Fibroblast of villous mesenchyme (primary cell): ENCODE measurements around the gene AFAP1. TPM values are rescaled to one million over a fixed set of nuclear protein-coding genes. Genes with fewer than 3 reads are reported as not detected.

Experiments used
- DNase-seq: peaks from one replicate; pipeline ENCODE4 v3.0.0-alpha.2; 2010; ENCODE audit warnings: low read depth
- H3K4me3 ChIP-seq: 2 replicates; pipeline ENCODE4 v1.5.1; 2011; ENCODE audit warnings: low read depth, mild to moderate bottlenecking, low read length
- CTCF ChIP-seq: IDR thresholded peaks from 2 replicates; pipeline ENCODE4 v1.5.1; 2012; ENCODE audit warnings: low read depth, mild to moderate bottlenecking, low read length; ENCODE audit not compliant: insufficient read depth
- total RNA-seq: library from RNA; depleted of rRNA; stranded (reverse); fragments of >200 nt; gene quantifications from 2 replicates; pipeline ENCODE4 v1.2.3, GENCODE V29; 2012

AFAP1 gene
- total RNA-seq, 1 donor: 133 TPM

DNA sequence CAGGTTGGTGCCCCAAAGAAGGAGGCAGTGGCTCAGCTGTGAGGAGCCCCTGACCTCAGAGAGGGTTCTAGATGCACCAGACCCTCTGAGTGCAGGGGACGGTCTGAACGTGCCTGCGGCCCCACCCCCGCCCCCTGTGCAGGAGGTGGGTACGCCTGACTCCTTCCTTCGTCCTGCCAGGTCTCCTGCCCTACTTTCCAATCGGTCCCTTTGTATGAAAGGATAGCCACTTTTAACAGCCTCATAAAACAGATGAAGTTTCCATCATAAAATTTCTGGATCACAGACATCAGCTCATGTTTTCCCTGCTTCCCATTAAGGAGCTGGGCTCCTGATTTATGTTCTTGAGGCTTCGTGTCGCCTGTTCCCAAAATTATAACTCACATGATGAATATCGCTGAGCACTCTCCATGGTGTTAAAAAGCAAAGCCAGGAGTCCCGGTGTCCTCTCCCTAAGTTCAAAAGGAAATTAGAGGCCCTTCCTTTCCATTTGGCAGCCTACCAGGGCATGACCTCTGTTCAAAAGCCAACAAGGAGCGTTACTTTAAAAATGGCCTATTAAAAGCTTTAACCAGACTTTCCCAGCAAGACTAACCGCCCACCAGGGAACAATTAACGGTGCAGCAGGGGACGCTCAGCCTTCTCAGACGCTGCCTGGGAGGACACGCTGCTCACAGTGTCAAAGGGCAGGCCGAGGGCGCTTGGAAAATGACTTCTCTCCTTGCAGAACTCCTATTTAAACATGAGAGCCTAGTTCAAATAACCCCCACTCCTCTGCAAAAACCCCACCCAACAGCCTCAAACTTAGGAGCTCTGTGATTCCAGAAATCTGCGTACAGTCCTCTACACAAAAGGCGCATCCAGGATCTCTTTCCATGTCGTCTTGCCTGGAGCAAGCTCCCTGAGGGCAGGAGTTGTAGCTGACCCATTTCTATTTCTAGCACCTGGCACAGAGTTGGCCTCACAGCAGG lies 181.9 kb downstream of the AFAP1 start:
- no peak for TF ChIP-seq CTCF
- peak; percentile 36 for DNase-seq
- H3K4me3 ChIP-seq: no peak overlapping the region

DNA sequence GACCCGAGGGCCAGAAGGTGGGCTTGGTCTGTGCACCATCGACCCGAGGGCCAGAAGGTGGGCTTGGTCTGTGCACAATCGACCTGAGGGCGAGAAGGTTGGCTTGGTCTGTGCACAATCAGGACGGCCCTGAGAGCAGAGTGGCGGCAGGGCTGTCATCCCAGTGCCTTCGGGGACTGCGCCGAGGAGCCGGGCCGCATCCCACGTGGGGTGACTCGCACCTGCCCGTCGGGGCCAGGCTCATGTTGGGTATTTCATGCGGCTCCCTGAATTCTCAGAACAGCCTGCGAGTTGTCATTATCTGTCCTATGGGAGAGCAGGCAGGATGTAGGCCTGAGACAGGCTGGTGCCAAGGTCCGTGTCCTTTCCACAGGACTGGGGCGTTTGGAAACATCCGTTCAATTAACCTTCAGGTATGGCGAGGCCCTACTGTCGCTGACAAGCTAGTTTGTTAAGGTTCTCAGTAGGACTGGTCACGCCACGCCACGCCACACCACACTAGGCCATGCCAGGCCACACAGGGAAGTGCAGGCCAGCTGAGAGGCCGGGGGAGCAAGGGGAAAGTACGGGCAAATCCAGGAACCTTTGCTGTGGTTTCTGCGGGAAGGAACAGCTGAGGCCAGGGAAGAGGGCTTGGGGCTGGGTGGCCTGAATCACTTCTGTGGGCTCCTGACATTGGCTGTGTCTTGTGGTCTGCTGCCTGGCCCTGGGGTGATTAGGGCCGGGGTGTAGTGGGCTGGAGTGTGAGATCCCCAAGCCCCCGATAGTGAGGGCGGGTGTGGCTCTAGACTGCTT lies 182.9 kb downstream of the AFAP1 start:
- TF ChIP-seq CTCF: no peak
- no peak for DNase-seq
- H3K4me3 ChIP-seq: no peak overlapping the region

DNA sequence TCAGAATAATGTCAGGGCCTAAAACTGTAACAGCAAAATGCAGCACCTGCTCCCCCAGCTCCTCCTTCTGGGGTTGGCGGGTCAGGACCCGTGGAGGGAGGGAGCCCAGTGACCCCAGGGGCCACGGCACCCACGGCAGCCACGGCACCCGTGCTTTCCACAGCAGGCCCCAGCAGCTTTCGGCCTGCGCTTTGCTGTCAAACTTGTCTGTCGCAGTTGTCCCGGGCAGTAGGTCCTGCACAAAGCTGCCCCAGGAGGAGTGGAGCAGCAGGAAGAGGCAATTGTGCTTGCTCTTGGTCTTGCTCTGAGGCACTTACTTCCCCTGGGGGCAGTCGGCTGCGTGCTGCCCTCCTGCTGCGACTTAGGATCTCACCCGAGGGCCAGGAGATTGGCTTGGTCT lies 183.6 kb downstream of the AFAP1 start:
- DNase-seq: no peak
- H3K4me3 ChIP-seq: no peak overlapping the region
- no peak for TF ChIP-seq CTCF

GRCh38 chr4:7755561-7755960 lies 184.1 kb downstream of the AFAP1 start:
- H3K4me3 ChIP-seq: no peak overlapping the region
- no peak for TF ChIP-seq CTCF
- DNase-seq: no peak

GRCh38 chr4:7754565-7755262 lies 184.9 kb downstream of the AFAP1 start:
- DNase-seq: no peak
- H3K4me3 ChIP-seq: peak overlapping the region; percentile 32
- no peak for TF ChIP-seq CTCF

GRCh38 chr4:7753931-7754465 lies 185.7 kb downstream of the AFAP1 start:
- DNase-seq: no peak
- no peak for TF ChIP-seq CTCF
- H3K4me3 ChIP-seq: peak overlapping the region; percentile 32
